MM.1S (cell line): Measurements from ENCODE around the gene L1CAM.

Experiments used
- CTCF ChIP-seq: fragments of 300-600 bp; sonication (generic); IDR thresholded peaks from 2 replicates; pipeline ENCODE4 v1.5.1; 2016; ENCODE audit warnings: antibody characterized with exemption, low read length, mixed read lengths
- EZH2 ChIP-seq: fragments of 300-600 bp; sonication (generic); optimal IDR thresholded peaks from 2 replicates; pipeline ENCODE3; 2017; ENCODE audit warnings: low read depth, mild to moderate bottlenecking, antibody characterized with exemption, low read length, mixed read lengths
- EZH2phosphoT487 ChIP-seq: fragments of 300-600 bp; sonication (generic); IDR thresholded peaks from 2 replicates; pipeline ENCODE4 v1.6.1; 2018; ENCODE audit warnings: antibody characterized with exemption, low read length

GRCh38 chrX:153931748-153932147, 45.8 kb upstream of the L1CAM start:
- no peak for TF ChIP-seq CTCF
- TF ChIP-seq EZH2 = no peak
- TF ChIP-seq EZH2phosphoT487 = no peak
